H9 (cell line): Measurements from ENCODE around the gene SMIM26. TPM values are rescaled to one million over a fixed set of nuclear protein-coding genes. Genes with fewer than 3 reads are reported as not detected.

Experiments used
- DNase-seq: peaks from one replicate; pipeline ENCODE4 v3.0.0-alpha.2; 2017
- H2AFZ ChIP-seq: one replicate; pipeline ENCODE4 v1.6.1; 2013; ENCODE audit warnings: mild to moderate bottlenecking, low read length, control low read depth, moderate library complexity
- H2AK5ac ChIP-seq: 2 replicates; pipeline ENCODE4 v1.6.1; 2013; ENCODE audit warnings: low read length, control low read depth, mixed read lengths; ENCODE audit not compliant: insufficient read length
- H2BK120ac ChIP-seq: one replicate; pipeline ENCODE4 v1.6.1; 2013; ENCODE audit warnings: low read depth, mild to moderate bottlenecking, low read length, control low read depth, inconsistent platforms; ENCODE audit not compliant: poor library complexity, severe bottlenecking
- H2BK12ac ChIP-seq: 2 replicates; pipeline ENCODE4 v1.6.1; 2013; ENCODE audit warnings: low read length, control low read depth, mixed read lengths, low read depth; ENCODE audit not compliant: insufficient read length
- H2BK15ac ChIP-seq: 2 replicates; pipeline ENCODE4 v1.6.1; 2013; ENCODE audit warnings: low read depth, low read length, control low read depth
- H2BK20ac ChIP-seq: one replicate; pipeline ENCODE4 v1.6.1; 2013; ENCODE audit warnings: low read depth, mild to moderate bottlenecking, low read length, control low read depth, inconsistent platforms; ENCODE audit not compliant: poor library complexity, severe bottlenecking
- H2BK5ac ChIP-seq: 2 replicates; pipeline ENCODE4 v1.6.1; 2013; ENCODE audit warnings: low read length, control low read depth, mixed read lengths; ENCODE audit not compliant: insufficient read length
- H3K14ac ChIP-seq: 2 replicates; pipeline ENCODE4 v1.6.1; 2013; ENCODE audit warnings: low read length, control low read depth; ENCODE audit not compliant: insufficient read depth
- H3K18ac ChIP-seq: 2 replicates; pipeline ENCODE4 v1.6.1; 2013; ENCODE audit warnings: low read depth, mild to moderate bottlenecking, mixed read lengths, low read length, control low read depth; ENCODE audit not compliant: insufficient read length
- H3K23ac ChIP-seq: 2 replicates; pipeline ENCODE4 v1.6.1; 2013; ENCODE audit warnings: low read length, control low read depth, mixed read lengths, low read depth; ENCODE audit not compliant: insufficient read length
- H3K23me2 ChIP-seq: 2 replicates; pipeline ENCODE4 v1.6.1; 2013; ENCODE audit warnings: low read depth, mild to moderate bottlenecking, mixed read lengths, low read length, control low read depth; ENCODE audit not compliant: insufficient read length, poor library complexity, severe bottlenecking
- H3K27ac ChIP-seq: 2 replicates; pipeline ENCODE4 v1.5.1; 2013; ENCODE audit warnings: low read length, control low read depth, mixed read lengths, low read depth; ENCODE audit not compliant: insufficient read length
- H3K27me3 ChIP-seq: 2 replicates; pipeline ENCODE4 v1.6.1; 2013; ENCODE audit warnings: low read length, control low read depth, inconsistent platforms; ENCODE audit not compliant: insufficient read depth
- H3K4ac ChIP-seq: 2 replicates; pipeline ENCODE4 v1.6.1; 2013; ENCODE audit warnings: low read depth, mild to moderate bottlenecking, control low read depth, inconsistent platforms, low read length, moderate library complexity
- H3K4me1 ChIP-seq: 2 replicates; pipeline ENCODE4 v1.6.1; 2013; ENCODE audit warnings: low read length, control low read depth, inconsistent platforms; ENCODE audit not compliant: insufficient read depth
- H3K4me2 ChIP-seq: 2 replicates; pipeline ENCODE4 v1.6.1; 2013; ENCODE audit warnings: low read length, control low read depth, mixed read lengths; ENCODE audit not compliant: insufficient read length, insufficient read depth
- H3K56ac ChIP-seq: 2 replicates; pipeline ENCODE4 v1.6.1; 2013; ENCODE audit warnings: low read depth, mild to moderate bottlenecking, mixed read lengths, low read length, control low read depth; ENCODE audit not compliant: insufficient read length
- H3K79me1 ChIP-seq: 2 replicates; pipeline ENCODE4 v1.6.1; 2013; ENCODE audit warnings: low read depth, mild to moderate bottlenecking, moderate library complexity, low read length, control low read depth, inconsistent platforms; ENCODE audit not compliant: insufficient read depth, poor library complexity, severe bottlenecking
- H3K79me2 ChIP-seq: 2 replicates; pipeline ENCODE4 v1.6.1; 2013; ENCODE audit warnings: low read length, control low read depth, inconsistent platforms; ENCODE audit not compliant: insufficient read depth
- H3K9ac ChIP-seq: 2 replicates; pipeline ENCODE4 v1.6.1; 2013; ENCODE audit warnings: low read length, control low read depth, mixed read lengths; ENCODE audit not compliant: insufficient read length; ENCODE audit errors: extremely low read depth
- H3K9me3 ChIP-seq: one replicate; pipeline ENCODE4 v1.6.1; 2013; ENCODE audit warnings: low read depth, low read length, inconsistent platforms; ENCODE audit not compliant: control insufficient read depth
- H3T11ph ChIP-seq: one replicate; pipeline ENCODE4 v1.6.1; 2013; ENCODE audit warnings: mild to moderate bottlenecking, low read length, control low read depth, inconsistent platforms
- H4K20me1 ChIP-seq: one replicate; pipeline ENCODE4 v1.6.1; 2013; ENCODE audit not compliant: control insufficient read depth, insufficient read length, insufficient read depth
- H4K5ac ChIP-seq: 2 replicates; pipeline ENCODE4 v1.6.1; 2013; ENCODE audit warnings: low read depth, mild to moderate bottlenecking, mixed read lengths, low read length, control low read depth; ENCODE audit not compliant: insufficient read length
- H4K8ac ChIP-seq: replicated peaks from 2 replicates; pipeline ENCODE4 v1.6.1; 2013; ENCODE audit warnings: low read length, control low read depth, mixed read lengths, low read depth; ENCODE audit not compliant: insufficient read length
- H4K91ac ChIP-seq: 2 replicates; pipeline ENCODE4 v1.6.1; 2013; ENCODE audit warnings: low read depth, mild to moderate bottlenecking, moderate library complexity, mixed read lengths, low read length, control low read depth; ENCODE audit not compliant: insufficient read length
- H3K27ac Mint-ChIP-seq, 3 experiments: 2 replicates in 2 of 3; 3 replicates in 1 of 3; pipeline ENCODE4 v1.8.0; 2020 to 2021; ENCODE audit warnings: mixed read lengths in 3 of 3, mild to moderate bottlenecking in 1 of 3, moderate library complexity in 1 of 3
- H3K27me3 Mint-ChIP-seq: 2 replicates; pipeline ENCODE4 v1.8.0; 2021; ENCODE audit warnings: low read depth, mild to moderate bottlenecking, moderate library complexity, mixed read lengths
- H3K36me3 Mint-ChIP-seq, 3 experiments: 2 replicates in 2 of 3; 3 replicates in 1 of 3; pipeline ENCODE4 v1.8.0; 2020 to 2021; ENCODE audit warnings: low read depth in 3 of 3, mixed read lengths in 3 of 3; ENCODE audit not compliant: insufficient read depth in 1 of 3
- H3K4me1 Mint-ChIP-seq, 2 experiments: 2 replicates each; pipeline ENCODE4 v1.8.0; 2020; ENCODE audit warnings: mixed read lengths in 2 of 2
- H3K4me3 Mint-ChIP-seq, 2 experiments: 2 replicates in 1 of 2; 3 replicates in 1 of 2; pipeline ENCODE4 v1.8.0; 2020 to 2021; ENCODE audit warnings: mild to moderate bottlenecking in 2 of 2, mixed read lengths in 2 of 2, moderate library complexity in 1 of 2
- H3K9me3 Mint-ChIP-seq, 2 experiments: 2 replicates in 1 of 2; 3 replicates in 1 of 2; pipeline ENCODE4 v1.8.0; 2020; ENCODE audit warnings: mild to moderate bottlenecking in 2 of 2, mixed read lengths in 2 of 2, moderate library complexity in 1 of 2
- CTCF ChIP-seq: fragments of 200-600 bp; sonication (generic); conservative IDR thresholded peaks from 3 replicates; pipeline ENCODE4 v1.8.0; 2021; ENCODE audit warnings: antibody characterized with exemption, mild to moderate bottlenecking
- WGBS: extraction: QIAGEN DNeasy Blood & Tissue Kit; methylation state at CpG from one replicate; pipeline ENCODE4 v1.1.7; 2013; ENCODE audit warnings: missing lambda C conversion rate, low lambda C conversion rate, mixed read lengths; ENCODE audit not compliant: insufficient read length; ENCODE audit errors: extremely low coverage; 5-methylcytosine and 5-hydroxymethylcytosine counted together
- total RNA-seq: library from RNA; stranded (reverse); gene quantifications from 2 replicates; pipeline ENCODE4 v1.2.1, GENCODE V29; 2021

Gene SMIM26
- total RNA-seq, 1 experiment from 2014 or later, result 75.9 TPM

- no peak overlapping the region for H2BK12ac ChIP-seq
- no peak overlapping the region for H2BK15ac ChIP-seq
- H4K20me1 ChIP-seq, result no peaks in the 10 kb centered on the region
- no peaks in the 10 kb centered on the region for H3K27me3 ChIP-seq
- no peak for DNase-seq
- no peak overlapping the region for H2AFZ ChIP-seq
- Mint-ChIP-seq H3K27ac (no peak overlapping the region), H3K4me1 (no peaks in the 10 kb centered on the region), H3K4me3 (no peak overlapping the region), H3K36me3 (peaks cover 15 to 65% (median 45%) of the 10 kb centered on the region in 3 experiments), H3K27me3 (no peaks in the 10 kb centered on the region), H3K9me3 (no peaks in the 10 kb centered on the region)
- H3K4me2 ChIP-seq, result no peak overlapping the region
- no peaks in the 10 kb centered on the region for H3K9me3 ChIP-seq
- no peak overlapping the region for H4K91ac ChIP-seq
- no peak overlapping the region for H2BK5ac ChIP-seq
- no CpG with 5 or more reads among the region's 1 CpG for WGBS
- no peaks in the 10 kb centered on the region for H3K79me2 ChIP-seq
- H4K5ac ChIP-seq, result no peak overlapping the region
- H2BK20ac ChIP-seq, result no peak overlapping the region
- H3K14ac ChIP-seq, result no peak overlapping the region
- H4K8ac ChIP-seq, result no peak overlapping the region
- H3K18ac ChIP-seq, result no peak overlapping the region
- H3K79me1 ChIP-seq, result no peaks in the 10 kb centered on the region
- TF ChIP-seq CTCF, result no peak
- H3K27ac ChIP-seq, result no peak overlapping the region
- no peak overlapping the region for H3K23ac ChIP-seq
- H2BK120ac ChIP-seq, result no peak overlapping the region
- no peak overlapping the region for H3T11ph ChIP-seq
- no peak overlapping the region for H3K9ac ChIP-seq
- no peak overlapping the region for H3K56ac ChIP-seq
- H3K4ac ChIP-seq, result no peak overlapping the region
- no peak overlapping the region for H2AK5ac ChIP-seq
- no peaks in the 10 kb centered on the region for H3K4me1 ChIP-seq
- H3K23me2 ChIP-seq, result no peaks in the 10 kb centered on the region
Observed at GRCh38 chr20:18545566-18545965, 21.7 kb upstream of the SMIM26 start.
